ELF-1 (cell line): ENCODE data around the gene LAMTOR4.

ENCODE experiments used
- DNase-seq: peaks from one replicate; pipeline ENCODE4 v3.0.0-alpha.2; 2016; ENCODE audit warnings: low read depth, low spot score

Gene LAMTOR4

GRCh38 chr7:100148559-100149328 is at the start of gene LAMTOR4:
Gene LAMTOR4 (plus strand): TSS chr7:100148918. CDS start chr7:100148973, 55 bp downstream.
- peak; percentile 100 for DNase-seq

DNA sequence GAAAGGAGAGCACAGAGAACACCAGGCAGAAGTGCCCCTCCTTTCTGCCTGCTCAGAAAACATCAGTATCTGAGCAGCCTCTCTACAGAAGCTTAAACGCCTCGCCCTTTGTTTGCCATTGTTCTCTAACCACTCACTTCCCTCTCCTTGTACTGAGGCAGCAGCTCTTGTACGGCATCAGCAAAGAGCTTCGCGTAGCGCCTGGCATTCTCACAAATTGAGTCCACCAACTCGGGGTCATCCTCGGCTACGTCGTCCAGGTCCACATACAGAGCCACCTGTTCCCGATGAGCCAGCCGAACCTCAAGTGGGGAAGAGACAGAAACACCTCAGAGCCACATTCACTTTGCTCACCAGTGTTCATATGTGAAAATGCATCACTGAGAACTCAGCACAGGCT is 49.3 kb upstream of the LAMTOR4 start:
- DNase-seq = no peak

DNA sequence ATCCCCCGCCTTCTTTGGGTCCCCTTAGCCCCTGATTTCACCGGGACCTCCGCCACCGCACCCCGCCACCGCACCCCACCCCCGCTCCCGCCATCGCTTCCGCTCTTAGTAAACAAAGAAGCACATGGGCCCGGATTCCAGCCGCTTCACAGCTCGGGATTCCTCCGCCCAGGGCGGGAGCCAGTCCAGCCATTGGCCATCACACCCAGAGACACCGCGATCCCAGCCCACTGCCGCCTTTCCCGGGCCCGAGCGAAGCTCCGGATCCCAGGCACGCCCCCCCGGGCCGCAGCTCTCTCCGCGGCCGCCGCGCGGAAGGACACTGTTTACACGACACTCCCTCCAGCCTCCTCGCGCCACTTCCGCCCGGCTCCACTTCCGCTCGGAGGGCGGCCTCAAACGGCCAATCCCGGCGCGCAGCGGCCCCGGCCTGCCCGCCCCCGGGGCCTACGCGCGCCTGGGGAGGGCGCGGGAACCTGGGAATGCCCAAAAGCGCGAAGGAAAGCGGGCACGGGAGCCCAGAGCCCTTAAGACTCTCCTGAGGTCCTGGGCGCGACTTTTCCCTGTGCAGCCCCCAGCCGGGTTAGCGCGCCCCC is 48.2 kb upstream of the LAMTOR4 start:
- peak; percentile 95 for DNase-seq

DNA sequence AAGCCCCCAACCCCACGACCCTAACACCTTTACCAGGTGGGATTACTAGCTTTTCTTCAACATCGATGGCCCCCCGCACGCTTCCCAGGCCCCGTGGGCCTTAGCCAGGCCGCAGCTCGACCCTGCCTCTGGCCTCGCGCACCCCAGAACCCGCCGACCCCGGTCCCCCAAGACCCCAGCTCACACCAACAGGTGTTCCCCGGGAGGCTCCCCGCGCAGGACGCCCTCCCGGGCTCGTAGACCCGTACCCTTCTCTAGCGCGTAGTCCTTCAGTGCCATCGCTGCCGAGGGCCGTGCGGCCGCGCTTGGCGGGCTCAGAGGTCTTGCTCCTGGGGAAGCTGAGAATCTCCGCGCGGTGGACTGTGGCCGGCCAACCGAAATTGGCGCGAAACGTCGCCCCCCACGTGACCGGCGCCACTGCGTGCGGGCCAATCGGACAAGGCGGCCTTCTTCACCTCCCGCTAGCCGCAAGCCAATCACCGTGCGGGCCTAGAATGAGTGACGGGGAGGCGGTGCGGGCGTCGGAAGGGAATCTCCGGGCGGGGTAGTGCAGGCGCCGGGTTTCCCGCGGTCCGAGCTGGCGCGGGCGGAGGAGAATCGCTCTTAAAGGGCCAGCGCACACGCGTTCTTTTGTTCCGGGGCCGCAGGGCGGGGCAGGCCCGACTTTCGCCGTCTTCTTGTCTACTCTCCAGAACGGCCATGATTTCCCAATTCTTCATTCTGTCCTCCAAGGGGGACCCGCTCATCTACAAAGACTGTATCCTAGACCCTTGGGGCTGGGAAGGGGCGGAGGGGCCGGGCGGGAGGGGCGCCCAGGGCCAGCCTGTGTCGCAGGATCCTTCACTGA is 47.5 kb upstream of the LAMTOR4 start, which contains the start of the genes AP4M1 and MCM7:
TSS of gene AP4M1 (plus strand) at position 628 of the 847 bp plus-strand sequence. CDS start at position 700, 72 bp downstream.
TSS of gene MCM7 (minus strand) at position 382 of the 847 bp plus-strand sequence. CDS start at position 279, 103 bp downstream.
- peak; percentile 100 for DNase-seq

DNA sequence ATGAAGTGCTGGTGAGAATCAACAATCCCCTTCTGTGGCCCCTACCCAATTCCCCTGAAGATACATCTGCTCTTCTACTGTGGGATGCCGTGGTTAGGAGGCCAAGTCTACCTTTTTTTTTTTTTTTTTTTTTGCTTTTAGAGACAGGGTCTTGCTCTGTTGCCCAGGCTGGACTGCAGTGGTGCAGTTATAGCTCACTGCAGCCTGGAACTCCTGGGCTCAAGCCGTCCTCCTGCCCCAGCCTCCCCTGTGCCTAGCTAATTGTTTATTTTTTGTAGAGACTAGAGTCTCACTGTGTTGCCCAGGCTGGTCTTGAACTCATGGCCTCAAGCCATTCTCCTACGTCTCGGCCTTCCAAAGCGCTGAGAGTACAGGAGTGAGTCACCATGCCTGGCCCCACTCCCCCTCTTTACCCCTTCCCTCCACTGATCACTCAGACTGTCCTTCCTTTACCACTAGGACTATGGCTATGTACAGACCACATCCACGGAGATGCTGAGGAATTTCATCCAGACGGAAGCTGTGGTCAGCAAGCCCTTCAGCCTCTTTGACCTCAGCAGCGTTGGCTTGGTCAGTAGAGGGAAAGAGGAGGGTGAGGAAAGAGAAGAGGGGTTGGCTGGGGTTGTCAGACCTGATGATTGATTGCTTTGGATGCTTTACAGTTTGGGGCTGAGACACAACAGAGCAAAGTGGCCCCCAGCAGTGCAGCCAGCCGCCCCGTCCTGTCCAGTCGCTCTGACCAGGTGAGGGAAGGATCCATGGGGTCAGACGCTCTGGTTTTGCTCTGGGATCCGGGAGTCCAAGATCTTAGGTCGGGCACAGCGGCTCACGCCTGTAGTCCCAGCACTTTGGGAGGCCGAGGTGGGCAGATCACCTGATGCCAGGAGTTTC is 45.5 kb upstream of the LAMTOR4 start:
- peak; percentile 52 for DNase-seq

DNA sequence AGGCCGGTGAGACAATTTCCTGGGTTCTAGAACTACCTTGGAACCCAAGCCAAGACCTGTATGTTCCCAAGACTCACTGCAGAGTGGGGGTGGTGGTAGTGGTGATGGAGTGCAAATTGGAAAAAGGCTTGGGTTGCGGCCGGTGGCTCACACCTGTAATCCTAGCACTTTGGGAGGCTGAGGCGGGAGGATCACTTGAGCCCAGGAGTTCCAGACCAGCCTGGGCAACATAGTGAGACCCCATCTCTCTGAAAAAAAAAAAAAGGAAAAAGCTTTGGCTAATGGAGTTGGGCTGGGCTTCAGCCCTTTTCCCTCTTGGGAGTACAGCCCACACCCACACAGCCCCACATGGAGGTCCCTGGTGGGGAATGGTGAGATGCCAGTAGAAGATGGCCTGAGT is 43.2 kb upstream of the LAMTOR4 start:
- no peak for DNase-seq

- no peak for DNase-seq
Observed at GRCh38 chr7:100106633-100107032, 42.1 kb upstream of the LAMTOR4 start.

DNA sequence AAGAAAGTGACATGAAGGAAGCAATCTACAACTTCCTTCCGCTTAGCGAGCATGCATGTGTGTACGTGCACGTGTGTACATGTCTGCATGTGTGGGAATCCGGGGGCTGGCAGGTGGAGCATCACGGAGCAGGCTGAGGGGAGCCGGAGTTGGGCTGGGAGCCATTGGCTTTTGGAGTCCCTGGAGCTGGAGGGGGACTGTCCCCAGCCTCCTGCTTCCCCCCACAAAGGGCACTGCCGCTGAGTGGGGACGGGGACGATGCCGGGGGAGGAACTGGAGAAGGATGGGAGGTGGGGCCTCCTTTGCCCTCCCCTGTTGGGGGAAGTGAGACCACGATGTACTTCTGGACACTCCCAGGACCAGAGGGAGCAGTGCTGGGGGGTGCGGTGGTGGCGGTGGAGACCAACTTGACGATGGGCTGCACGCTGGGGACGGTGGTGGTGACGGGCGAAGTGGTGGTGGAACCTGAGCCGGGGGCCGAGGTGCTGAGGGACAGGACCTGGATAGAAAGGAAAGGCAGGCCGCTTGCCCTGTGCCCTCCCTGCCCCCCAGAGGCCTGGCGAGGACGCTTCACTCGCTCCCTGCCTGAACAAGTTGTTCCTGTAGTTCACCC is 41.5 kb upstream of the LAMTOR4 start:
- no peak for DNase-seq

DNA sequence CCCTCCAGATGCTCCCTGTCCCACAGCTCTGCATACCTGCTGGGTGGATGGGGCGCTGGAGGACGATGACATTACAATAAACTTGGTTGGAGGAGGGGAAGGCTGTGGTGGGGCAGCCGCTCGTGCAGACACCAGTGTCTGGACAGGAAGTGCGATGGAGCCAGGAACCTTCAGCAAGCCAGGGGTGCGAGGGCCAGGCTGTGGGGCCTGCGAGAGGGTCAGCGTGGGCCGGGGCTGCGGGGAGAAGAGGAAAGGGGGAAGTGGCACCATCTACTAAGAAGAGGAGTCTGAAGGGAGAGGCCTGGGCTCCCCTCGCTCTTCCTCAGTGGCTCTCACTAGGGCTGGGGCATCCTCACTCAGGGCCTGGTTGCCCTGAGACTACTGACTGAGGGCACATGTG is 40.8 kb upstream of the LAMTOR4 start:
- DNase-seq = no peak

GRCh38 chr7:100109521-100110163 is 39.1 kb upstream of the LAMTOR4 start:
- DNase-seq = peak; percentile 36

DNA sequence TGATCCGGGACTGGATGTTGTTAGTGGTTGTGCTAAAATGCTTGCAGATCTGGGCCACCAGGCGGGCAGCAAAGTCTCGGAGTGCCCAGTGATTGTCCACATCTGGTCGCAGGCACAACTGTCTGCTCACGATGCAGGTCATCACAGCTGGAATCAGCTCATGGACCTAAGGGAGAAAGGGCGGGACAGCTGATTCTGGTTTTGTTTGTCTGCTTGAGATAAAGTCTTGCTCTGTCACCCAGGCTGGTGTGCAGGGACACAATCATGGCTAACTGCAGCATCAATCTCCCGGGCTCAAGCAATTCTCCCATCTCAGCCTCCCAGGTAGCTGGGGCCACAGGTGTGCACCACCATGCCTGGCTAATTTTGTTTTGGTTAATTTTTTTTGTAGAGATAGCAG is 37.6 kb upstream of the LAMTOR4 start:
- DNase-seq = no peak

DNA sequence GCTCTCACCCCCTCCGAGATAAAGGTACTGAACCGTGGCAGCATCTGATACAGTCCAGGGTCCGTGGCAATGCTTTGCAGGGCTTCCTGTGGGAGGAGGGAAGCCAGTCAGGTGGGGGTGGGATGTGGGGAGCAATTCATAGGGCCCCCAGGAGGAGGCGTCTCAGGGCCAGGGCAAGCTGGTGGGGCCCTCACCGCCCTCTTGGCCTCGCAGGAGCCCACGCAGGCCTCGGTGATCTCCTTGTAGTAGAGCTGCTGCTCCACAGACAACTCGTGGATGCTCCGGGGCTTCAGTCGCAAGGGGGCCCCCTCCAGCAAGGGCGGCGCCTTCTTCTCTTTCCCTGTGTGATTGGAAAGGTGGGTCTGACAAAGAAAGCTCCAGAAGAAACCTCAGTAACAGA is 36.8 kb upstream of the LAMTOR4 start:
- no peak for DNase-seq

DNA sequence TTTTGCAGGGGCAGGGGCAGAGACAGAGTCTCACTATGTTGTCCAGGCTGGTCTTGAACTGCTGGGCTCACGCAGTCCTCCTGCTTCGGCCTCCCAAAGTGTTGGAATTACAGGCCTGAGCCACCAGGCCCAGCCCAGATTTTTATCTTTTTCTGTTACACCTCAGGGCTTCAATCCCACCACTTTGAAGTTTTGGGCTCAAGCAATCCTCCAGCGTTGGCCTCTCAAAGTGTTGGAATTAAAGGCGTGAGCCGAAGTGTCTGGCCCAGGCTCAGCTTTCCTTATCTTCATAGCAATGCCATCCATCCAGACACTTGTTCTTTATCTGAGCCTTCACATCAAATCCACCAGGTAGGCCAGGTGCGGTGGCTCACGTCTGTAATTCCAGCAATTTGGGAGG is 33.7 kb upstream of the LAMTOR4 start:
- peak; percentile 49 for DNase-seq

GRCh38 chr7:100118388-100119071 is 30.2 kb upstream of the LAMTOR4 start:
- DNase-seq = no peak

- DNase-seq = peak; percentile 97
Observed at GRCh38 chr7:100119072-100119969, 29.4 kb upstream of the LAMTOR4 start, which contains the start of the genes CNPY4 and TAF6. Gene CNPY4 (plus strand): TSS chr7:100119634. CDS start chr7:100119745, 111 bp downstream. Gene TAF6 (minus strand): TSS chr7:100119358. CDS start chr7:100114209, 5,149 bp downstream.

- peak; percentile 83 for DNase-seq
Observed at GRCh38 chr7:100119970-100120732, 28.6 kb upstream of the LAMTOR4 start.

DNA sequence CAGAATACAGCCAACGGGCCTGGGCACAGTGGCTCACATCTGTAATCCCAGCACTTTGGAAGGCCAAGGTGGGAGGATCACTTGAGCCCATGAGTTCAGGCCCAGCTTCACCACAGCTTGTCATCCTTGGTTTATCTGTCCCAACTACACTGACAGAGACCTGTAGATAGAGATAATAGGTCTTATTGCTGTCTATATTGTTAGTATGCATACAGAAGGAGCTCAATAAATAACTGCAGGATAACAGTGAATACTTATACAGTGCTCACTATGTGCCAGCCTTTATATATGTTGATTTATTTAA is 28.0 kb upstream of the LAMTOR4 start:
- DNase-seq = no peak

- peak; percentile 88 for DNase-seq
Observed at GRCh38 chr7:100122067-100122466, 26.7 kb upstream of the LAMTOR4 start.
